Smooth muscle cell (in vitro differentiated cells): ENCODE measurements around the gene TDRD12. TPM values are rescaled to one million over a fixed set of nuclear protein-coding genes. Genes with fewer than 3 reads are reported as not detected.

Source experiments
- DNase-seq: peaks from one replicate; lab custom pipeline; 2025; ENCODE audit not compliant: unreplicated experiment; lab: John Stamatoyannopoulos, UW
- H2AFZ ChIP-seq: fragments of 200-600 bp; sonication (generic); 2 replicates; pipeline ENCODE4 v1.6.0; 2016; ENCODE audit warnings: antibody characterized with exemption, low read depth, mild to moderate bottlenecking
- H3F3A ChIP-seq: fragments of 200-600 bp; sonication (generic); 2 replicates; pipeline ENCODE4 v1.6.0; 2017; ENCODE audit warnings: antibody characterized with exemption, low read depth
- H3K27ac ChIP-seq: fragments of 200-600 bp; sonication (generic); 2 replicates; pipeline ENCODE4 v1.5.1; 2016; ENCODE audit warnings: low read depth, mild to moderate bottlenecking
- H3K27me3 ChIP-seq: fragments of 200-600 bp; sonication (generic); 2 replicates; pipeline ENCODE4 v1.6.1; 2016; ENCODE audit warnings: low read depth, mild to moderate bottlenecking
- H3K36me3 ChIP-seq: fragments of 200-600 bp; sonication (generic); 2 replicates; pipeline ENCODE4 v1.5.1; 2016; ENCODE audit warnings: low read depth
- H3K4me1 ChIP-seq: fragments of 200-600 bp; sonication (generic); 2 replicates; pipeline ENCODE4 v1.5.1; 2016; ENCODE audit warnings: low read depth
- H3K4me2 ChIP-seq: fragments of 200-600 bp; sonication (generic); 2 replicates; pipeline ENCODE4 v1.6.0; 2016; ENCODE audit warnings: mild to moderate bottlenecking
- H3K4me3 ChIP-seq: fragments of 200-600 bp; sonication (generic); 2 replicates; pipeline ENCODE4 v1.5.1; 2016; ENCODE audit warnings: mild to moderate bottlenecking
- H3K79me2 ChIP-seq: fragments of 200-600 bp; sonication (generic); 2 replicates; pipeline ENCODE4 v1.6.0; 2016; ENCODE audit warnings: low read depth, mild to moderate bottlenecking
- H3K9ac ChIP-seq: fragments of 200-600 bp; sonication (generic); 2 replicates; pipeline ENCODE4 v1.6.0; 2016; ENCODE audit warnings: low read depth
- H3K9me3 ChIP-seq: fragments of 200-600 bp; sonication (generic); replicated peaks from 2 replicates; pipeline ENCODE4 v1.5.1; 2016; ENCODE audit warnings: low read depth
- H4K20me1 ChIP-seq: fragments of 200-600 bp; sonication (generic); 2 replicates; pipeline ENCODE4 v1.6.0; 2016; ENCODE audit warnings: low read depth
- WGBS: methylation state at CpG from one replicate; pipeline ENCODE4 v1.1.7; 2016; ENCODE audit warnings: low lambda C conversion rate; 5-methylcytosine and 5-hydroxymethylcytosine counted together
- polyA plus RNA-seq: library from polyadenylated mRNA; unstranded; fragments of >200 nt; fragmentation: Nextera tagmentation; extraction: Ambion mirVana; gene quantifications from 2 replicates; pipeline ENCODE4 v1.2.1, GENCODE V29; 2016
- total RNA-seq: library from RNA; depleted of rRNA; stranded (reverse); fragments of >200 nt; gene quantifications from 2 replicates; pipeline ENCODE4 v1.2.3, GENCODE V29; 2014
- TF ChIP-seq, protein P1 (sequence below): fragments of 200-600 bp; sonication (generic); IDR thresholded peaks from 2 replicates; pipeline ENCODE4 v1.5.1; 2017; ENCODE audit warnings: borderline replicate concordance, mild to moderate bottlenecking, antibody characterized with exemption; ENCODE audit not compliant: insufficient read depth, poor library complexity, severe bottlenecking

TDRD12 gene
- total and polyA plus RNA-seq, 2 experiments from 2014 or later: 0.05 to 1.1 TPM

DNA sequence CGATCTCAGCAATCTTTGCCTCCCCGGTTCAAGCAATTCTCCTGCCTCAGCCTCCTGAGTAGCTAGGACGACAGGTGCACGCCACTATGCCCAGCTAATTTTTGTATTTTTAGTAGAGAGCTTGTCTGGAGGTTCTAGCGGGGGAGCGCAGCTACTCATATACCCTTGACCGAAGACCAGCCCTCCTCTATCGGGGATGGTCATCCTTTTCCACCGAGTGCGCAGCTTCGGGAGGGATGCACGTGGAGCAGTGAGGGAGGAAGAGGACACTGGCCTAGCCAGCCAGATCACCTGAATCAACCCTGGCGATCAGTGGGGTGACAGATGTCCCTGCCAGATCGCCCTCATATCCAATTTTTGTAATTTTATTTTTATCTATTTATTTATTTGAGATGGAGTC, 143.2 kb downstream of the TDRD12 start:
- H3K9me3 ChIP-seq: no peaks in the 10 kb centered on the region
- no peak for DNase-seq
- H3K27ac ChIP-seq: no peak overlapping the region
- 95% methylated on average over 14 of the region's 14 CpGs for WGBS
- no peak overlapping the region for H3K9ac ChIP-seq
- no peaks in the 10 kb centered on the region for H3K36me3 ChIP-seq
- TF ChIP-seq, protein P1, sequence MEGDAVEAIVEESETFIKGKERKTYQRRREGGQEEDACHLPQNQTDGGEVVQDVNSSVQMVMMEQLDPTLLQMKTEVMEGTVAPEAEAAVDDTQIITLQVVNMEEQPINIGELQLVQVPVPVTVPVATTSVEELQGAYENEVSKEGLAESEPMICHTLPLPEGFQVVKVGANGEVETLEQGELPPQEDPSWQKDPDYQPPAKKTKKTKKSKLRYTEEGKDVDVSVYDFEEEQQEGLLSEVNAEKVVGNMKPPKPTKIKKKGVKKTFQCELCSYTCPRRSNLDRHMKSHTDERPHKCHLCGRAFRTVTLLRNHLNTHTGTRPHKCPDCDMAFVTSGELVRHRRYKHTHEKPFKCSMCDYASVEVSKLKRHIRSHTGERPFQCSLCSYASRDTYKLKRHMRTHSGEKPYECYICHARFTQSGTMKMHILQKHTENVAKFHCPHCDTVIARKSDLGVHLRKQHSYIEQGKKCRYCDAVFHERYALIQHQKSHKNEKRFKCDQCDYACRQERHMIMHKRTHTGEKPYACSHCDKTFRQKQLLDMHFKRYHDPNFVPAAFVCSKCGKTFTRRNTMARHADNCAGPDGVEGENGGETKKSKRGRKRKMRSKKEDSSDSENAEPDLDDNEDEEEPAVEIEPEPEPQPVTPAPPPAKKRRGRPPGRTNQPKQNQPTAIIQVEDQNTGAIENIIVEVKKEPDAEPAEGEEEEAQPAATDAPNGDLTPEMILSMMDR: no peak
- H3K27me3 ChIP-seq: no peaks in the 10 kb centered on the region
- no peak overlapping the region for H3K4me3 ChIP-seq
- no peak overlapping the region for H3K4me2 ChIP-seq
- no peaks in the 10 kb centered on the region for H3F3A ChIP-seq
- no peaks in the 10 kb centered on the region for H3K4me1 ChIP-seq
- H2AFZ ChIP-seq: no peak overlapping the region
- H4K20me1 ChIP-seq: no peaks in the 10 kb centered on the region
- H3K79me2 ChIP-seq: no peaks in the 10 kb centered on the region

DNA sequence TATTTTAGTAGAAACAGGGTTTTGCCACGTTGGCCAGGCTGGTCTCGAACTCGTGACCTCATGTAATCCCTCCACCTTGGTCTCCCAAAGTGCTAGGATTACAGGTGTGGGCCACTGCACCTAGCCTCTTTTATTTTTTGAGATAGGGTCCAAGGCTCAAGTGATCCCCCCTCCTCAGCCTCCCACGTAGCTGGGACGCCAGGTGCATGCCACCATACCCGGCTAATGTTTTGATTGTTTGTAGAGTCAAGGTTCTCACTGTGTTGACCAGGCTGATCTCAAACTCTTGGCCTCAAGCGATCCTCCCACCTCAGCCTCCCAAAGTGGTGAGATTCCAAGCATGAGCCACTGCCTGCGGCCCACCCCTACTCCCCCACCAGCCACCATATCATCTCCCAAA, 143.7 kb downstream of the TDRD12 start:
- no peaks in the 10 kb centered on the region for H3K79me2 ChIP-seq
- TF ChIP-seq, protein P1: no peak
- no peak overlapping the region for H3K4me3 ChIP-seq
- no peak overlapping the region for H3K27ac ChIP-seq
- H2AFZ ChIP-seq: no peak overlapping the region
- no peaks in the 10 kb centered on the region for H3F3A ChIP-seq
- 95% methylated on average over 8 of the region's 8 CpGs for WGBS
- H3K36me3 ChIP-seq: no peaks in the 10 kb centered on the region
- no peaks in the 10 kb centered on the region for H4K20me1 ChIP-seq
- H3K4me2 ChIP-seq: no peak overlapping the region
- H3K27me3 ChIP-seq: no peaks in the 10 kb centered on the region
- no peaks in the 10 kb centered on the region for H3K9me3 ChIP-seq
- no peak for DNase-seq
- no peak overlapping the region for H3K9ac ChIP-seq
- H3K4me1 ChIP-seq: no peaks in the 10 kb centered on the region

DNA sequence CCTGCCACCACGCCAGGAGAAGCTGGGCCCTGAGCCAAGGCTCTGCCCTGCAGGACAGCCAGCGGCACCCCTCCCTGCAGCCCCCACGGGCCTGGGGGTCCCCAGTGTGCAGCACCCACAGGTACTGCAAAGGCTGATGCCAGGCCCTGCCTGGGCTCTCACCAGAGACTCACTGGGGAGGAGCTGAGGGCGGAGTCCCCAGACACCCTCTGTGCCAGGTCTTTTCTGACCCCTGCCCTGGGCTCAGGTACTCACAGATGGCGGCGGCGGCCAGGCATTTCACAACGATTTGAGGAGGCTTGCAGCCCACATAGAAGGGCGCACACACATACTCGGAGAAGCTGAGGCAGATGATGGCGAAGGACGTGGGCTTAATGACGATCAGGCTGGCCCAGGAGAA, 144.3 kb downstream of the TDRD12 start:
- TF ChIP-seq, protein P1: no peak
- 97% methylated on average over 13 of the region's 13 CpGs for WGBS

DNA sequence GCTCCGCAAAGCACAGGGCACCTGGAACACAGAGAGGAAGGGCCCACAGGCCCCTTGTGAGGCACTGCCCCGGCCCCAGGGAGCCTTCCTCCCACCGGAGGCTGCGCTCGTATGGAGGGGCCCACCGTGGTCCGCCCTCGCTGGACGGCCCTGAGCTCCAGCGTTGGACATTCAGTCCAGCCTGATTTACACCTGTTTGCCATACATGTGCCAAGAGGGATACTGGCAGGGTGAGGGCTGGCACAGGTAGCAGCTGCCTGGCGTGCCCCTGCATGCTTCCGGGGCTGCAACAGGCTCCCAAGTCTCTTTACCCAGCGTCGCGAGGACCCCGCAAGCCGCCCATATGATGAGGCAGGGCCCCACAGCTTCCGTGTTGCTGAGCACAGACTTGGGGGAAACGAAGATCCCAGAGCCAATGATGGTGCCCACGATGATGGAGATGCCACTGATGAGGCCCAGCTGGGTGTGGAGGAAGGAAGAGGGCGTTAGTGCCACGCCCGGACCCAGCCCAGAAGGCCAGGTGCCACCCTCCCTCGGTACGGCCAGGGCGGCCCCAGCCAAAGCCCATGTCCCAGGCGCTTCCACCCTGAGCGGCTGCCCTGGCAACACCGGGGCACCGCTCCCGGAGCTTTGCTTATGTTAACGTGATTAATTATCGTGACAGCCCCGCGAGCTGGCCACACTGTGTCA, 144.9 kb downstream of the TDRD12 start:
- WGBS: 92% methylated on average over 34 of the region's 35 CpGs
- H3K27me3 ChIP-seq: no peaks in the 10 kb centered on the region
- no peak for DNase-seq

More for the DNA sequence above, 144.3 kb downstream of the TDRD12 start:
- Histone ChIP-seq H3K4me1 (no peaks in the 10 kb centered on the region), H3F3A (no peaks in the 10 kb centered on the region), H2AFZ (no peak overlapping the region), H3K9ac (no peak overlapping the region), H3K27ac (no peak overlapping the region), H3K4me3 (no peak overlapping the region), H4K20me1 (no peaks in the 10 kb centered on the region), H3K4me2 (no peak overlapping the region), H3K9me3 (no peaks in the 10 kb centered on the region), H3K79me2 (no peaks in the 10 kb centered on the region), H3K27me3 (no peaks in the 10 kb centered on the region), H3K36me3 (no peaks in the 10 kb centered on the region)
- DNase-seq: no peak

More for the DNA sequence above, 144.9 kb downstream of the TDRD12 start:
- Histone ChIP-seq H3K4me1 (no peaks in the 10 kb centered on the region), H3K4me2 (no peak overlapping the region), H4K20me1 (no peaks in the 10 kb centered on the region), H3K9ac (no peak overlapping the region), H3K36me3 (no peaks in the 10 kb centered on the region), H3K9me3 (no peaks in the 10 kb centered on the region), H2AFZ (no peak overlapping the region), H3K79me2 (no peaks in the 10 kb centered on the region), H3F3A (no peaks in the 10 kb centered on the region), H3K27ac (no peak overlapping the region), H3K4me3 (no peak overlapping the region)
- TF ChIP-seq, protein P1: no peak
